GM11168 (cell line): ENCODE measurements around the gene GPBP1.
"Not testable (repeated sequence)": the region's sequence is repeated elsewhere in the genome, so short reads cannot be mapped to it uniquely, and the experiment has no call there.

Experiments
- in situ Hi-C: fragments of 300-500 bp; cut with MboI; formaldehyde crosslinking; loops from one replicate; pipeline ENCODE4 v1.12.0; 2022; ENCODE audit warnings: low sequenced_read_pairs; ENCODE audit not compliant: unreplicated experiment

GPBP1 gene

GRCh38 chr5:57175551-57176309, 1.9 kb downstream of the GPBP1 start:
- in situ Hi-C loops: no loop called here

- in situ Hi-C loops: no loop called here
These were observed 2.5 kb downstream of the GPBP1 start for GRCh38 chr5:57176350-57176857.

- in situ Hi-C loops: no loop called here
These were observed 3.8 kb downstream of the GPBP1 start for GRCh38 chr5:57177479-57178156.

GRCh38 chr5:57178238-57178637, 4.4 kb downstream of the GPBP1 start:
- in situ Hi-C loops: not testable (repeated sequence)

- in situ Hi-C loops: no loop called here
These were observed 5.7 kb downstream of the GPBP1 start for GRCh38 chr5:57179262-57180200.

- in situ Hi-C loops: no loop called here
These were observed 7.3 kb downstream of the GPBP1 start for GRCh38 chr5:57181154-57181553.

- in situ Hi-C loops: no loop called here
These were observed 10.5 kb downstream of the GPBP1 start for GRCh38 chr5:57184322-57184721.

DNA sequence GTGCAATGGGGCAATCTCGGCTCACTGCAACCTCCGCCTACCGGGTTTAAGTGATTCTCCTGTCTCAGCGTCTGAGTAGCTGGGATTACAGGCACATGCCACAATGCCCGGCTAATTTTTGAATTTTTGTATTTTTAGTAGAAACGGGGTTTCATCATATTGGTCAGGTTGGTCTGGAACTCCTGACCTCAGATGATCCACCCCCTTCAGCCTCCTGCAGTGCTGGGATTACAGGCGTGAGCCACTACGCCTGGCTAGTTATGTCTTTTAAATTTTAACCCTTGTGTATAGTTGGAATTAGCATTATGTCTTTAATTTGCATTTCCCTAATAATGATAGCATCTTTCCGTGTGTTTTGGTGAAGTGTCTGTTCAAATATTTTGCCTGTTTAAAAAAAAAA, 11.5 kb downstream of the GPBP1 start:
- in situ Hi-C loops: no loop called here

DNA sequence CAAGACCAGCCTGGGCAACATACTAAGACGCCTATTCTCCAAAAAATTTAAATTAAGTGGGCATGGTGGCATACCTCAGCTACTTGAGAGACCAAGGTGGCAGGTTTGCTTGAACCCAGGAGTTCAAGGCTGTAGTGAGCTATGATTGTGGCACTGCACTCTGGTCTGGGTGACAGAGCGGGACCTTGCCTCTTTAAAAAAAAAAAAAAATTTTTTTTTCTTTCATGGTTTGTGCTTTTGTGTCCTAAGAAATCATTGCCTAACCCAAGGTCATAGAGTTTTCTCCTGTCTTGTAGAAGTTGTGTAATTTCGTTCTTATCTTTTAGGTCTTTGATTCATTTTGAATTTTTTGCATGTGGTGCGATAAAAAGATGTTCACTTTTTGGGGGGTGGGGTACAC, 12.3 kb downstream of the GPBP1 start:
- in situ Hi-C loops: no loop called here

DNA sequence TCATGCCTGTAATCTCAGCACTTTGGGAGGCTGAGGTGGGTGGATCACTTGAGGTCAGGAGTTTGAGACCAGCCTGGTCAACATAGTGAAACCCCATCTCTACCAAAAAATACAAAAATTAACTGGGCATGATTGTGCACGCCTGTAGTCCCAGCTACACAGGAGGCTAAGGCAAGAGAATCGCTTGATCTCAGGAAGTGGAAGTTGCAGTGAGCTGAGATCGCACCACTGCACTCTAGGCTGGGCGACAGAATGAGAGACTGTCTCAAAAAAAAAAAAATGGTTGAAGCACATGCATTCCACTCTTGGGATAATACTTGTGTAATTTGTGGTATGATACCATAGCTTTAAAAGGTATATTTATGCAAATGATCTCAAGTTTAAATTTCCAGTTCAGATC, 14.1 kb downstream of the GPBP1 start:
- in situ Hi-C loops: not testable (repeated sequence)

DNA sequence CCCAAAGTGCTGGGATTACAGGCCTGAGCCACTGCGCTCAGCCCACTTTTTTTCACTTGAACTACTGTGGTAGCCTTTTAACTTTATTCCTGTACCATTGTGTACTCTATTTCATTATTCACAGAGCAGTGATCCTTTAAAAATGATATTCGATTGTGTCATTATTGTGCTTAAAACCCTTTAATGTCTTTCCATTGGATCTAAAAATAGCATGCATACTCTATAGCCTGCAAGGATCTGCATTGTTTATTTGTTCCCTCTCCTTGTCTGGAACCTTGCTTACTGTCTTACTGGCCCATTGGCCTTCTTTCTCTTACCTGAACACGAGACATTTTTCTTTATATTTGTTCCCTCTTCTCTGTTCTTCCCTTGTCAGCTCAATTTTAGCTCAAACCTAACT, 15.7 kb downstream of the GPBP1 start:
- in situ Hi-C loops: no loop called here

GRCh38 chr5:57190593-57190992, 16.7 kb downstream of the GPBP1 start:
- in situ Hi-C loops: no loop called here

GRCh38 chr5:57191163-57191562, 17.3 kb downstream of the GPBP1 start:
- in situ Hi-C loops: no loop called here

- in situ Hi-C loops: no loop called here
These were observed 18.1 kb downstream of the GPBP1 start for GRCh38 chr5:57191986-57192385.

DNA sequence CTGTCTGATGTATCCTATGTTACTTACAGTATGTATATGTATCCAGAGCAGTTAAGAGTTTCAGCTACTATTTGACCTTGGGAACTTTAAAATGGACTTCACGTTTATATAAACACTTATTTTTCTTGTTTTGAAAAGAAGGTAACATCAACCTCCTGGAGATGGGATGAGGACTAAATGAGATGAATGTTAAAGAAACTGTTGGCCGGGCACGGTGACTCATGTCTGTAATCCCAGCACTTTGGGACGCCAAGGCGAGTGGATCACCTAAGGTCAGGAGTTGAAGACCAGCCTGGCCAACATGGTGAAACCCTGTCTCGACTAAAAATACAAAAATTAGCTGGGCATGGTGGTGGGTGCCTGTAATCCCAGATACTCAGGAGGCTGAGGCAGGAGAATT, 19.0 kb downstream of the GPBP1 start:
- in situ Hi-C loops: not testable (repeated sequence)

GRCh38 chr5:57193757-57194413, 20.0 kb downstream of the GPBP1 start:
- in situ Hi-C loops: no loop called here

GRCh38 chr5:57194653-57195052, 20.8 kb downstream of the GPBP1 start:
- in situ Hi-C loops: no loop called here

DNA sequence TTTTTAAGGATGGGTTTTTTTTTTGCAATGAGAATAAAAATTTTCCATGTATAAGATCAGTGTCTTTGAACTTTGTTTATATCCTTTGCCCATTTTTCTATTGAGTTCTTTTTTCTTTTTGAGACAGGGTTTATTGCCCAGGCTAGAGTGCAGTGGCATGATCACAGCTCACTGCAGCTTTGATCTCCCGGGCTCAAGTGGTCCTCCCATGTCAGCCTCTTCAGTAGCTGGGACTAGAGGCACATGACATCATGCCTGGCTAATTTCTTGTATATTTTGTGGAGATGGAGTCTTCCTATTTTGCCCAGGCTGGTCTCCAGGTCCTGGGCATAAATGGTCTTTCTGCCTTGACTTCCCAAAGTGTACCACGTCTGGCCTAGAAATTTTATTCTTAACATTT, 21.2 kb downstream of the GPBP1 start:
- in situ Hi-C loops: no loop called here

DNA sequence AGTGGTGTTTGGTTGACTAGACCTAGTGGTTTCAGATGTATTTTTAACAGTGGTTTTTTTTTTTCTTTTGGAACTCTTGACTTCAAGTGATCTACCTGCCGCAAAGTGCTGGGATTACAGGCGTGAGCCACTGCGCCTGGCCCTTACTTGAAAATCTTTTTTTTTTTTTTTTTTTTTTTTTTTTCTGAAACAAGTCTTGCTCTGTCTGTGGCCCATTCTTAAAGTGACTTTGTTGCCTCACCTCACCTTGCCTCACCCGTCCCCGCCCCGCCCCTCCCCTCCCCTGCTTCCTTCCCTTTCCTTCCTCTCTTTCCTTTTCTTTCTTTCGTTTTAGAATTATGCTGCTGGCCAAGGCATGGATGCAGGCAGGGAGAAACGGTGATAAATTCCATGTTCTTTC, 26.0 kb downstream of the GPBP1 start:
- in situ Hi-C loops: loop anchor here (25.0 kb wide), 1 partner anchor 263 kb away; no protein-coding TSS in a partner anchor

GRCh38 chr5:57202811-57203210, 29.0 kb downstream of the GPBP1 start:
- in situ Hi-C loops: loop anchor here (25.0 kb wide), 1 partner anchor 266 kb away; no protein-coding TSS in a partner anchor
